NCI-H2107 treated with DMSO at 0.1 percent for 48 hours (cell line): ENCODE data around the gene GRIN3B.
"Not testable (repeated sequence)": the region's sequence is repeated elsewhere in the genome, so short reads cannot be mapped to it uniquely, and the experiment has no call there.

ENCODE experiments used
- DNase-seq: peaks from one replicate; lab custom pipeline; 2025; ENCODE audit not compliant: unreplicated experiment; lab: John Stamatoyannopoulos, UW

The GRIN3B gene

GRCh38 chr19:1018393-1018792 is 18.2 kb downstream of the GRIN3B start:
- no peak for DNase-seq

GRCh38 chr19:1018932-1019615 is 18.9 kb downstream of the GRIN3B start:
- no peak for DNase-seq

DNA sequence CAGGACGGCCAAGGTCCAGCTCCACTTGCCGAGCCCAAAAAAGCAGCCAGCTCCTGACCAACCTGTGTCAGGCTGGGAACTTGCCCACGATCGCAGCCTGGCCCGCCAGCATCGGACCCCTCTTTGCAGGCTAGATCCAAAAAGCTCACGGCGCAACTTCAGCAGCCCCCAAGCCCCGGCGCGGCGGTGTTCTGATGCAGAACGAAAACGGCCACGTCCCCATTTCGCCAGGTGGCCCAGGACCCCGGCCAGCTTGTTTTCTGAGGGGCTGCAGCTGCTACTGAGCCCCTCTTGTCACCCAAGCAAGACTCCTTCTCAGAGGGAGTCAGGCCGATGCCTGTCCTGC is 19.4 kb downstream of the GRIN3B start:
- no peak for DNase-seq

DNA sequence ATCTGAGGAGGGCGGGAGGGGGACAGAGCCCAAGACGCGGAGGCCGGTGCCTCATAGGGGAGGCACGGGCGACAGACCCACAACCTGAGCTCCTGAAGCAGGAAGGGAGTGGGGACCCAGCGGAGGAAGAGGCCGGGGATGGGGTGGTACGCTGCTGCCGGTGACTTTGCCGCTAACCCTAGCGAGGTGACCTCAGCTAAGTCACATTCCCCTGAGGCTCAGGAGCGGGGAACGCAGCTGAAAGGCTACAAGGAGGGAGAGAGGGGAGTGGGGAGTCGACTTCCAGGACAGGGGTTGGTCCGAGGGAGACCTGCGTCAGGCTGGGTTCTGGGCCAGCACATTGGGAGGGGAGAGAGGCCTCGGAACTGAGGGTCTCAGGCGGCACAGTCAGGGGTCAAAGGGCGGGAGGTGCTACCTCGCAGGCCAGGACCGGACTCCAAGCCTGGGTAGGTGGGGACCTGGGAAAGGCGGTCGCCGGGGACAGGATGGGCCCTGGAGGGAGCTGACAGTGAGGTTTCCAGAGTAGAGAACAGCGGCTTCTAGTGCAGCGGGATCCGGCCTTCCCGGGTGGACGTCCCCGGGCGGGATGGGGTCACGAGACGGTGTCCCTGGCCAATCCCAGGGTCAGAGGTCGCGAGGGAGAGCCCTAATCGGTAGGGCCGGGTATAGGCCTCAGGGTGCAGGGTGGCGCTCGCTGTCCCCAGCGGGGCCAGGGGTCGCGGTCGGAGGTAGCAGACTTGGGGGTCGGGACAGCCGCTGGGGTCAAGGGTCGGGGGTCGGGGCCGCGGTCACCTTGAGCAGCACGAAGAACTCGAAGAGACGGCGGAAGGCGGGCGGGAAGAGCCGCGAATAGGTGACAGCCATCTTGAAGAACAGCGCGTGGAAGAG is 20.0 kb downstream of the GRIN3B start:
- DNase-seq = no peak

DNA sequence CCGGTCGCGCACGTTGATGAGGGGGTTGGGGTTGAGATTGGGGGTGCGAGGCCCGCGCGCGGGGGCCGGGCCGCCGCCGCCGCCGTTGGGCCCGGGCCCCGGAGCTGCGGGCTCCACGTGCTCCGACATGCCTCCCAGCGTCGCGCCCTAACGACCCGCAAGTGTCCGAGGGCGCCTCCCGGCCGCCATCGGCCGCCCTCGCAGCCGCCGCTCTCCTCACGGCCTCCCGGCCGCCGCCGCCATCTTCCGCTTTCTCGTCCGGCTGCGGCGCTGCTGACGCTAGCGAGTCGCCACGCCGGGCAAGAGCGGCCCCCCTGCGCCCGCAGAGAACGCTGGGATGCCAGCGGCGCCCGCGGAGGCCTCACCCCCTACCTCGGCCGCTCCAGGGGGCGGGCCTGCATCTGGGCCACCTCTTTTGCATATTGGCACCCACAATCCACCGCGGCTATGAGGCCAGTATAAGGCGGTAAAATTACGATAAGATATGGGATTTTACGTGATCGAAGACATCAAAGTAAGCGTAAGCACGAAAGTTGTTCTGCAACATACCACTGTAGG is 20.7 kb downstream of the GRIN3B start, which contains the start of gene TMEM259:
Gene TMEM259 (minus strand): TSS at position 256 of the 558 bp plus-strand sequence. CDS start 127 bp downstream, at position 129.
- peak; percentile 93 for DNase-seq

DNA sequence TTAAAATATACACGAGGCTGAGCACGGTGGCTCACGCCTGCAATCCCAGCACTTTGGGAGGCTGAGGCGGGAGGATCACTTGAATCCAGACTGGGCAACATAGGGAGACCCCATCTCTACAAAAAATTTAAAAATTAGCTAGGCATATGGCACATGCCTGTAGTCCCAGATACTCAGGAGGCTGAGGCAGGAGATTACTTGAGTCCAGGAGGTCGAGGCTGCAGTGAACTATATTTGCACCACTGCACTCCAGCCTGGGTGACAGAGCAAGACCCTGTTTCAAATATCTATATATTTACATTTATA is 23.6 kb downstream of the GRIN3B start:
- not testable (repeated sequence) for DNase-seq

- not testable (repeated sequence) for DNase-seq
Measured at GRCh38 chr19:1025080-1025479, 24.9 kb downstream of the GRIN3B start.

DNA sequence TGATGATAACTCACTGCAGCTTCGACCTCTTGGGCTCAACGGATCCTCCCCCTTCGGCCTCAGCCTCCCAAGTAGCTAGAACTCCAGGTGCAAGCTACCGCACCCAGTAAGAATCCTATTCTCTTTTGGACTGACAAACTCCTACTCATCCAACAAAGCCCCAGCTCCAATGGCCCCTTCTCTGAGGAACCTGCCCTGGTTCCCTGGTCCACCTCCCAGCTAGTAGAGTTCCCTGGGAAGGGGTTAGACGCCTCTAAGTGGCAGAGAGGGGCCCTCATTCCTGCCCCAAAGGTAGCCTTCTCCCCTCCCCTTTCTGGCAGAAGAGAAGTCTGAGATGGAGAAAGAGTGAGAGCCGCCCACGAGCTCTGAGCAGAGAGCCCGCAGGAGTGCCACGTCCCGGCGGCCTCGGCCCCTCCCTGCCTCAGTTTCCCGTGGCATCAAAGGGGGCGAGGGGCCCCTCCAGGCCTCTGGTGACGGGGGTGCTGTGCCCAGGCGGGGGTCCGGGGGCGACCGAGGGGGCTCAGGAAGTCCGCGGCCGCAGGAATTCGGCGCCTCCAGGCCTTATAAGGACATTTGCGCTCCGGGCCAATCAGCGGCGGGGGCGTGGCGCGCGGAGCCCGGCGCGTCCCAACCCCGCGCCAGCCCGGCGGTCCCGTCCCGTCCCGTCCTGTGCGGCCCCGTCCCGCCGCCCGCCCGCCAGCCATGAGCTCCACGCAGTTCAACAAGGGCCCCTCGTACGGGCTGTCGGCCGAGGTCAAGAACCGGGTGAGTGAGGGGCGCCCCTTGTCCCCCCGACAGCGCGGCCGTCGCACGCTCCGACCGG is 26.0 kb downstream of the GRIN3B start, which contains the start of gene CNN2:
Gene CNN2 (plus strand): TSS at position 649 of the 823 bp plus-strand sequence. CDS start 54 bp downstream, at position 703.
- DNase-seq = no peak

GRCh38 chr19:1026783-1027649 is 26.8 kb downstream of the GRIN3B start:
- DNase-seq = no peak

DNA sequence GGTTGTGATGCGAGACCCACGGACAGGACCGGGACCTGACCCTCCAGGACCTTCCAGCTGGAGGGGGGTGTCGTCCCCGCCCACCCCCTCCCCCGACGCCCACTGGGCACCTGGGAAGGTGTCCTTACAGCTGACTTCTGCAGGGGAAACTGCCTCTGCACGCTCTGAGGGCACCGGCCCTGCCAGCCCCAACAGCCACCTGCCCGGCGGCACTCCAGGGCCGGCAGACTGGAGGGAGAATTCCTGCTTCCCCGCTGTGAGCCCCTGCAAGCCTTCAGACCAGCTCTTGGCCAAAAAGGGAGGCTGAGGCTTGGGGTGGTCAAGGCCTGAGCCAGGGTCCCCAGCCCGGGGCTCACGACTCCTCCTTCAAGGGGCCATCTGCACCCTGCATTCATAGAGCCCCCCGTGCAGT is 27.4 kb downstream of the GRIN3B start:
- no peak for DNase-seq

DNA sequence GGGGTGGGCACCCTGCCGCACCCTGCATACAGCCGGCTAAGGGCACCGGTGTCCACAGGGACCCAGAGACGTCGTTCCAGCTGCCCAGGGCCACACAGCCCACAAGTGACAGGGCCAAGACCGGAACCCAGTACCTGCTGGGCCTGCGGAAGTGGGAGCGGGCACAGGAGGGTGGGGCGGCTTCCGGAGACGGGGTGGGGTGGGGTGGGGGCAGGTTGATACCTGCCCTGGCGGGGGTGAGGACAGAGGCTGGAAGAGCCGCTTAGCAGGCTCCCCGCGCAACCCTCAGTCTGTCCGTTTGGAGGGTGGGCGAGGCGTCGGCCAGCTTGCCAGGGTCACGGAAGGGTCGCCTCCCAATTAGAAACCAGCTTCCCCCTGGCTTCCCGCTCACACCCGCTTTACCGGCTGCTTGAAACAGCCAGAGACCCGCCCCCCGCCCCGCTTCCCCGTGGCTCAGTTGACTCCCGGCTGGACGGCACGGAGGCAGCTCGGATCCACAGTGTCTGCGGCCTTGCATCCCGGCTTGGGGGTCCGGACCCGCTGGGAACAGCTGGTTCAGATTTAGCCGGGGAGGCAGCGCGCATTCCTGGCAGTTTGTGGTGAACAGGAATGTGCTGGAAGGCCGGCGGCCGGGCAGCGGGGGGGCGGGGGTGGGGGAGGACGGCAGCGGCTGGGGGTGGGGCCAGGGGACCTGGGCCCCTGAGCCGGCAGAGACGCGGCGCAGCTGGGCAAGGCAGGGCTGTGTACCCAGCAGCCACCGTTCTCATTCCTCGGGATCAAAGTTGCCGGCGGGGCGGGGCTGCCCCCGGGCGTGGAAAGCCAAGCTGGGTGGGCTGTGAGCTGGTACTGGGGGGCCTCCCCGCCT is 28.1 kb downstream of the GRIN3B start:
- no peak for DNase-seq

DNA sequence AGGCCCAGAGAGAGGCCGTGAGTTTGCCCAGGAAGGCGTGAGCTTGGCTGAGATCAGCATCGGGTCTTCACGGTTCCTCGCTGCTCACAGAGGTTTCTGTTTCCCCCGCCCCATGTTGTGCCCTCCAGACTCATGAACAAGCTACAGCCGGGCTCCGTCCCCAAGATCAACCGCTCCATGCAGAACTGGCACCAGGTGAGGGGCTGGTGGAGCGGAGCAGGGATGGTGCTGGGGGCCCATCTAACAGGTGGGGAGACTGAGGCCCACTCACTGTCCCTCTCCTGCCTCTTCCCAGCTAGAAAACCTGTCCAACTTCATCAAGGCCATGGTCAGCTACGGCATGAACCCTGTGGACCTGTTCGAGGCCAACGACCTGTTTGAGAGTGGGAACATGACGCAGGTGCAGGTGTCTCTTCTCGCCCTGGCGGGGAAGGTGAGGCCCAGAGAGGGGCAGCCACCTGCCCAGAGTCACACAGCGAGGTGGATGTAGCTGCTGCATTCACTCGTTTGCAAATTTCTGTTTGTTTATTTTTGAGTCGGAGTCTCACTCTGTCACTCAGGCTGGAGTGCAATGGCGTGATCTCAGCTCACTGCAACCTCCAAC is 32.1 kb downstream of the GRIN3B start:
- no peak for DNase-seq

- no peak for DNase-seq
Measured at GRCh38 chr19:1035998-1036621, 35.9 kb downstream of the GRIN3B start.

DNA sequence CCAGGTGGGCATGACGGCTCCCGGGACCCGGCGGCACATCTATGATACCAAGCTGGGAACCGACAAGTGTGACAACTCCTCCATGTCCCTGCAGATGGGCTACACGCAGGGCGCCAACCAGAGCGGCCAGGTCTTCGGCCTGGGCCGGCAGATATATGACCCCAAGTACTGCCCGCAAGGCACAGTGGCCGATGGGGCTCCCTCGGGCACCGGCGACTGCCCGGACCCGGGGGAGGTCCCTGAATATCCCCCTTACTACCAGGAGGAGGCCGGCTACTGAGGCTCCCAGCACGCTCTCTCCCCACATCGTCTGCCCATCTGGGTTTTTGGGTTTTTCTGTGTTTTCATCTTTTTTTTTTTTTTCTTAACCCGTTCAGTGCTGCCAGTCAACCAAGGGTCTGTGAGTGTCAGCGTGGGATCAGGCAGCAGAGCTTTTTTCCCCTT is 37.4 kb downstream of the GRIN3B start:
- no peak for DNase-seq

DNA sequence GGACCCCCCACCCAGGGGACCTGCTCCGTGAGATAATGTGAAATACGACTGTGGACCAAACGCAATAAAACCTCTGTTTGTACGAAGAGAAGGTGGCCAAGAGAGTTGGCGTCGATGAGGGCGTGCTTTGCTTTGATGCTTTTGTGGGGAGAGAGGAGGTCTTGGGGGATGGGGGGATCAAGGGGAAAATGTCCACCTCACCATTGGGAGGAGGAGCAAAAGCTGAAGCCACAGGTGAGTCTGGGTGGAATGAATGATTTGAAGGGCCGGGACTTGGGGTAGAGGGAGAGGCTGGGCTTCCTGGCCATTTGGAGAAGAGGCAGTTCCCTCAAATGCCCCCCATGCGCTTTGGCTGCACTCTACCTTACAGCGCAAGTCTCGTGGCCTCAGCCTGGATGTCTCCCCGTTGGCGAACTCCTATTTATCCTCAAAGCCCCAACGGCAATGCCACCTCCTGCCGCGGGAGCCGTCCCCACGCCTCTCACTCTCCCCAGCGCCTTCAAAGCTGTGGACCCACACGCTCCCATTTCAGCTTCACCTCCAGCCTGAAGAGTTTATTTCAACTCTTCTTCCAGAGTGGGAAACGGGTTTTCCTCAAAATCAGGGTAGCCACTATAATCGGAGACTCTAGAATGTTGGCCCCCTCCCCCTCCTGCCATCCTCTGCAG is 38.9 kb downstream of the GRIN3B start:
- DNase-seq = no peak

- DNase-seq = peak; percentile 90
Measured at GRCh38 chr19:1039646-1040475, 39.6 kb downstream of the GRIN3B start, which contains the start of gene ABCA7. ABCA7 (plus strand) TSS chr19:1040107; CDS start chr19:1041362, 1,255 bp downstream.
